Measurements from ENCODE around the gene MLIP.

- no peak for TF ChIP-seq CTCF (IDR thresholded peaks at IDR 0.05)
- TF ChIP-seq POLR2AphosphoS5 (IDR thresholded peaks at IDR 0.05; ENCODE audit: low read depth, low read length) = no peak
- no peak for TF ChIP-seq REST (IDR thresholded peaks at IDR 0.05; ENCODE audit: insufficient read depth in 1 of 2, low read depth in 2 of 2, low read length in 1 of 2)
- no peak for TF ChIP-seq SIN3A (IDR thresholded peaks at IDR 0.05; ENCODE audit: borderline replicate concordance, insufficient read depth, low read depth, low read length)
- no peak for TF ChIP-seq TCF7L2 (IDR thresholded peaks at IDR 0.05; ENCODE audit: low read depth, low read length)
Observed at GRCh38 chr6:54315656-54316055, 204.4 kb downstream of the MLIP start.
